HCT116 (cell line): ENCODE results near the gene SCAF4. TPM values are rescaled to one million over a fixed set of nuclear protein-coding genes. Genes with fewer than 3 reads are reported as not detected.

Experiments used
- ATAC-seq: fragments of 200-7000 bp; cut with Tn5 transposase; 2 replicates; pipeline ENCODE4 v1.9.1; 2020; ENCODE audit warnings: mild to moderate bottlenecking, moderate library complexity
- BruUV-seq: library from RNA; stranded (reverse); fragments of 400-500 nt; replicated peaks from 2 replicates; lab custom pipeline; 2021; lab: Mats Ljungman, UMichigan
- CTCF ChIA-PET: fragments of 300-600 bp; sonication (Branson Sonifier 250); formaldehyde crosslinking; loops from one replicate; lab custom pipeline; 2021; ENCODE audit warnings: antibody characterized with exemption; lab: Charles Lee
- POLR2A ChIA-PET: fragments of 300-600, 350-600 bp; sonication (Branson Sonifier 250); formaldehyde crosslinking; loops from one replicate; lab custom pipeline; 2021; ENCODE audit warnings: antibody characterized with exemption; lab: Charles Lee
- RAD21 ChIA-PET, 2 experiments: fragments of 300-600 bp; sonication (Branson Sonifier 250); formaldehyde crosslinking; loops; one replicate each; lab custom pipeline; 2023; ENCODE audit warnings: low total read pairs in 2 of 2; ENCODE audit not compliant: uncharacterized antibody in 2 of 2, unreplicated experiment in 2 of 2, low non-redundant PET in 1 of 2; lab: Charles Lee
- DNase-seq: peaks from one replicate; pipeline ENCODE4 v3.0.0-alpha.2; 2010; ENCODE audit warnings: low read depth, low spot score
- H2AFZ ChIP-seq: fragments of 200-600 bp; shearing (Covaris generic), sonication (generic); 2 replicates; pipeline ENCODE4 v1.6.1; 2017; ENCODE audit warnings: low read depth, mixed run types, mixed read lengths, antibody characterized with exemption, low read length; ENCODE audit not compliant: poor library complexity, severe bottlenecking
- H3K27ac ChIP-seq: 2 replicates; pipeline ENCODE4 v1.5.1; 2012; ENCODE audit warnings: low read depth, low read length
- H3K27me3 ChIP-seq: fragments of 200-600 bp; sonication (generic); 2 replicates; pipeline ENCODE4 v1.6.1; 2016; ENCODE audit warnings: mixed run types, low read length, mixed read lengths; ENCODE audit not compliant: insufficient read depth
- H3K36me3 ChIP-seq, 2 experiments: fragments of 200-500 bp in 1 of 2; fragments of 200-600 bp in 1 of 2; sonication (Bioruptor generic) in 1 of 2; sonication (generic) in 1 of 2; 2 replicates each; pipeline versions ENCODE4 v1.5.1 to v1.6.1; 2014 to 2016; ENCODE audit warnings: low read length in 2 of 2, inconsistent platforms in 1 of 2, mixed read lengths in 1 of 2, mixed run types in 1 of 2; ENCODE audit not compliant: insufficient read depth in 2 of 2, control insufficient read depth in 1 of 2
- H3K4me1 ChIP-seq, 2 experiments: fragments of 200-600 bp in 1 of 2; sonication (generic) in 1 of 2; 2 replicates each; pipeline versions ENCODE4 v1.5.1 to v1.6.1; 2012 to 2017; ENCODE audit warnings: low read length in 2 of 2, inconsistent platforms in 1 of 2, mild to moderate bottlenecking in 1 of 2, mixed read lengths in 1 of 2, mixed run types in 1 of 2, moderate library complexity in 1 of 2; ENCODE audit not compliant: insufficient read depth in 2 of 2, control insufficient read depth in 1 of 2
- H3K4me2 ChIP-seq: fragments of 200-600 bp; sonication (generic); 2 replicates; pipeline ENCODE4 v1.6.1; 2017; ENCODE audit warnings: mixed run types, low read length, mixed read lengths
- H3K4me3 ChIP-seq, 2 experiments: fragments of 200-600 bp in 1 of 2; sonication (generic) in 1 of 2; replicated peaks in 1 of 2; 2 replicates each; pipeline ENCODE4 v1.5.1; 2011 to 2016; ENCODE audit warnings: low read length in 2 of 2, control low read depth in 1 of 2, low read depth in 1 of 2, mild to moderate bottlenecking in 1 of 2, mixed read lengths in 1 of 2, mixed run types in 1 of 2
- H3K79me2 ChIP-seq: fragments of 200-600 bp; sonication (generic); 2 replicates; pipeline ENCODE4 v1.6.1; 2017; ENCODE audit warnings: mild to moderate bottlenecking, mixed run types, low read length, moderate library complexity, mixed read lengths; ENCODE audit not compliant: insufficient read depth
- H3K9ac ChIP-seq: fragments of 200-600 bp; sonication (generic); 2 replicates; pipeline ENCODE4 v1.6.1; 2016; ENCODE audit warnings: low read length, mixed read lengths
- H3K9me2 ChIP-seq: fragments of 200-600 bp; sonication (generic), shearing (Covaris generic); 2 replicates; pipeline ENCODE4 v1.6.1; 2017; ENCODE audit warnings: mixed run types, mild to moderate bottlenecking, moderate library complexity; ENCODE audit not compliant: insufficient read depth
- H3K9me3 ChIP-seq, 2 experiments: fragments of 200-500 bp in 1 of 2; fragments of 200-600 bp in 1 of 2; sonication (Bioruptor generic) in 1 of 2; sonication (generic) in 1 of 2; 2 replicates each; pipeline ENCODE4 v1.6.1; 2014 to 2017; ENCODE audit warnings: low read length in 2 of 2, mixed read lengths in 2 of 2, inconsistent platforms in 1 of 2, low read depth in 1 of 2, mild to moderate bottlenecking in 1 of 2, mixed run types in 1 of 2, moderate library complexity in 1 of 2; ENCODE audit not compliant: control insufficient read depth in 1 of 2, insufficient read depth in 1 of 2
- H4K20me1 ChIP-seq: fragments of 200-600 bp; sonication (generic), shearing (Covaris generic); 2 replicates; pipeline ENCODE4 v1.6.1; 2017; ENCODE audit warnings: mixed run types, mild to moderate bottlenecking, moderate library complexity; ENCODE audit not compliant: insufficient read depth
- CEBPB ChIP-seq: IDR thresholded peaks from 2 replicates; pipeline ENCODE4 v1.6.1; 2012; ENCODE audit warnings: low read depth
- intact Hi-C: fragments of 100-400 bp; cut with micrococcal nuclease; formaldehyde crosslinking; loops from 2 replicates; pipeline ENCODE4 v1.10.0; 2022
- total RNA-seq: library from RNA; stranded (reverse); gene quantifications from one replicate; pipeline ENCODE4 v1.2.1, GENCODE V29; 2021; ENCODE audit not compliant: unreplicated experiment
- TF ChIP-seq, protein P1 (sequence below): IDR thresholded peaks from 2 replicates; pipeline ENCODE4 v1.6.1; 2012; ENCODE audit warnings: low read depth

SCAF4 gene
- total RNA-seq, 1 experiment from 2014 or later = 31.1 TPM

DNA sequence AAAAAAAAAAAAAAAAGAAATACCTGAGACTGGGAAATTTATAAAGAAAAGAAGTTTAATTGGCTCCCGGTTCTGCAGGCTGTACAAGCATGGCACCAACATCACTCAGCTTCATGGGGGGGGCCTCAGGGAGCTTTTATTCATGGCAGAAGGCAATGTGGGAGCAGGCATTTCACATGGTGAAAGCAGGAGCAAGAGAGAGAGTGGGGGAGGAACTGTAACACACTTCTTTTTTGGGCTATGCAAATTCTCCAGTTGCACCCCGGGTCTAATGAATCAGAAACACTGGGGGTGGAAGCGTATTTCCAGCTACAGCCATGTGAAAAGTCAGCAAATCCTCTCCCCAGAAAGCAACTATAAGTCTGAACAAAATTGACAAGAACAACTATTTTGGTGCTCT, 84.3 kb downstream of the SCAF4 start:
- H3K4me3 ChIP-seq = no peak overlapping the region
- no peaks in the 10 kb centered on the region for H3K27me3 ChIP-seq
- H3K9me2 ChIP-seq = no peaks in the 10 kb centered on the region
- ATAC-seq = no peak
- H3K4me1 ChIP-seq = no peaks in the 10 kb centered on the region
- no peaks in the 10 kb centered on the region for H3K9me3 ChIP-seq
- ChIA-PET POLR2A (no interaction called here), CTCF (no interaction called here), RAD21 (no interaction called here)
- no TSS peak for BruUV-seq
- no peaks in the 10 kb centered on the region for H4K20me1 ChIP-seq
- no peak overlapping the region for H3K9ac ChIP-seq
- no peaks in the 10 kb centered on the region for H3K36me3 ChIP-seq
- no peak for DNase-seq
- H3K79me2 ChIP-seq = no peaks in the 10 kb centered on the region
- intact Hi-C loops = no loop called here
- no peak for TF ChIP-seq CEBPB
- no peak overlapping the region for H3K27ac ChIP-seq
- no peak overlapping the region for H3K4me2 ChIP-seq
- no peak overlapping the region for H2AFZ ChIP-seq

DNA sequence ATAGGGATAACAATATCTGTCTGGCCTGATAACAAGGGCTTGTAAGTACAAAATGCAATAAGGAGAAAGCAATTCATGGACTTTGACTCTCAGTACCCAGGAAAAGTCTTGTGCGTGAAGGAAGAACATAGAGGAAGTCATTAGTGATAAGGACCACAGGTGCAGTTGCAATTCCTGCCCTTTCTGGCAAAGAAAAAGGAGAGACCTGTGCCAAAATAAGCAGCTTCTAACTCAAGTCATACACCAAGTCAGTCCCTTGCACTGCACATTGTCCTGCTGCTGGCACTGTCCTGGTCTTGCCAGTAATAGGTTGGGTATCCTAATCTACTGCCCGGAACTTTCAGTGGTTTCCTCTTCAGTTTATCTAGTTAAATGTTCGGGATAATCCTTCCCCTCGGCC, 87.3 kb downstream of the SCAF4 start:
- Histone ChIP-seq H3K9me2 (no peaks in the 10 kb centered on the region), H3K4me1 (no peaks in the 10 kb centered on the region), H2AFZ (no peak overlapping the region), H3K79me2 (no peaks in the 10 kb centered on the region), H3K36me3 (no peaks in the 10 kb centered on the region), H3K4me2 (no peak overlapping the region)
- ChIA-PET CTCF (no interaction called here), RAD21 (no interaction called here), POLR2A (no interaction called here)
- intact Hi-C loops = no loop called here
- TF ChIP-seq, protein P1, sequence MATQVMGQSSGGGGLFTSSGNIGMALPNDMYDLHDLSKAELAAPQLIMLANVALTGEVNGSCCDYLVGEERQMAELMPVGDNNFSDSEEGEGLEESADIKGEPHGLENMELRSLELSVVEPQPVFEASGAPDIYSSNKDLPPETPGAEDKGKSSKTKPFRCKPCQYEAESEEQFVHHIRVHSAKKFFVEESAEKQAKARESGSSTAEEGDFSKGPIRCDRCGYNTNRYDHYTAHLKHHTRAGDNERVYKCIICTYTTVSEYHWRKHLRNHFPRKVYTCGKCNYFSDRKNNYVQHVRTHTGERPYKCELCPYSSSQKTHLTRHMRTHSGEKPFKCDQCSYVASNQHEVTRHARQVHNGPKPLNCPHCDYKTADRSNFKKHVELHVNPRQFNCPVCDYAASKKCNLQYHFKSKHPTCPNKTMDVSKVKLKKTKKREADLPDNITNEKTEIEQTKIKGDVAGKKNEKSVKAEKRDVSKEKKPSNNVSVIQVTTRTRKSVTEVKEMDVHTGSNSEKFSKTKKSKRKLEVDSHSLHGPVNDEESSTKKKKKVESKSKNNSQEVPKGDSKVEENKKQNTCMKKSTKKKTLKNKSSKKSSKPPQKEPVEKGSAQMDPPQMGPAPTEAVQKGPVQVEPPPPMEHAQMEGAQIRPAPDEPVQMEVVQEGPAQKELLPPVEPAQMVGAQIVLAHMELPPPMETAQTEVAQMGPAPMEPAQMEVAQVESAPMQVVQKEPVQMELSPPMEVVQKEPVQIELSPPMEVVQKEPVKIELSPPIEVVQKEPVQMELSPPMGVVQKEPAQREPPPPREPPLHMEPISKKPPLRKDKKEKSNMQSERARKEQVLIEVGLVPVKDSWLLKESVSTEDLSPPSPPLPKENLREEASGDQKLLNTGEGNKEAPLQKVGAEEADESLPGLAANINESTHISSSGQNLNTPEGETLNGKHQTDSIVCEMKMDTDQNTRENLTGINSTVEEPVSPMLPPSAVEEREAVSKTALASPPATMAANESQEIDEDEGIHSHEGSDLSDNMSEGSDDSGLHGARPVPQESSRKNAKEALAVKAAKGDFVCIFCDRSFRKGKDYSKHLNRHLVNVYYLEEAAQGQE = no peak
- TF ChIP-seq, all 23 proteins: peak for 0
- Histone ChIP-seq H3K4me3 (no peak overlapping the region), H3K9ac (no peak overlapping the region), H3K27ac (no peak overlapping the region), H3K27me3 (no peaks in the 10 kb centered on the region), H3K9me3 (no peaks in the 10 kb centered on the region), H4K20me1 (no peaks in the 10 kb centered on the region)
- BruUV-seq = no TSS peak
- ATAC-seq (no peak), DNase-seq (no peak)
